AG20443 (cell line): ENCODE data around the gene PRKG1.
A peak's percentile ranks its signal among the peaks of the same experiment; 100 is the strongest.
"Not testable (repeated sequence)": the region's sequence is repeated elsewhere in the genome, so short reads cannot be mapped to it uniquely, and the experiment has no call there.

Experiments
- DNase-seq: peaks from one replicate; pipeline ENCODE4 v3.0.0; 2012; ENCODE audit warnings: low spot score, mixed read lengths

PRKG1 gene

DNA sequence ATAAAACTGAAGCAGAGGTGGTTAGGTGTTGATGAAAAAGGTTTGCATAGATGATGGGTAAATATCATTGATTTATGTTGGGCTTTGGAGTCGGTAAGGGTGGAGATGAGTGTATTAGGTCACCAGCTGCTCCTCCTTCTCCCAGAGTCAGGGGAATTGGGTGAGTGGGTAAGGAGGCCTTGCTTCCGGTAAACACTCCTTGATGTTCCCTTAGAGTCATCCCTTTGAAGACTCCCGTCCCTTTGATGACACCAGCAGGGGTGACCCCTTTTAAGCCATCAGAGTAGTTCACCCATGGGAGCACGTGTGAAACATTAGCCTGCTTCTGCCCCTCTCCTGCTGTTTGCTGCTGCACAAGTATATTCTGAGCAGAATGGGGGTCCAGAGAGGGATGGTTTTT is 1147.6 kb downstream of the PRKG1 start:
- no peak for DNase-seq

DNA sequence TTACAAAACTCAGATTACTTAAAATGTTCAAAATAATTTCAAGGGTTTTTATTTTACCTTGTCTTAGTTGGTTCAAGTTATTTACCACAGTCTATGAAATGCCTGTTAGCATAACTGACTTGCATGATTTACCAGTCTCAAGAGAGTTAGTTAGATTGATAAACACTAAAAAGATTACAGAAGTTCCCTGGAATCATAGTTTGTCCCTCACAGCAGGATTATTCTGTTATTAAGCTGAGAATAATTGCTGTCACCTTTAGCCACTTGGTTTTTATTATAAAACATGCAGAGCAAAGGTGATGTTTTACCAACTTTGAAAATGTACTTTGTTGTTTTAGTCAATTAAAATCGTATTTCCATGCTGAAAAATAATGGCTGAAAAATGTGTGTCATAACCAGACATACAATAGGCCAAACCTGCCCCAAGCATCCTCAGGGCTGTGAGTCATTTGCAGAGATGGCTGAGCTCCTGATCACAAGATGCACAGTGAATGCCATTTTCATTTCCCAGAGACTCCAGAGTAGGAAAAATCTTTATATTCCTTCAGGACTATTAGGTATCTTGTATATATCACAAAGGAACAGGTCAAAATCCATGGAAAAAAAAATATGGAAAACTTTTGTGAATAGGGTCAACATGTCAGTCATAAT is 1152.0 kb downstream of the PRKG1 start:
- peak; percentile 55 for DNase-seq

DNA sequence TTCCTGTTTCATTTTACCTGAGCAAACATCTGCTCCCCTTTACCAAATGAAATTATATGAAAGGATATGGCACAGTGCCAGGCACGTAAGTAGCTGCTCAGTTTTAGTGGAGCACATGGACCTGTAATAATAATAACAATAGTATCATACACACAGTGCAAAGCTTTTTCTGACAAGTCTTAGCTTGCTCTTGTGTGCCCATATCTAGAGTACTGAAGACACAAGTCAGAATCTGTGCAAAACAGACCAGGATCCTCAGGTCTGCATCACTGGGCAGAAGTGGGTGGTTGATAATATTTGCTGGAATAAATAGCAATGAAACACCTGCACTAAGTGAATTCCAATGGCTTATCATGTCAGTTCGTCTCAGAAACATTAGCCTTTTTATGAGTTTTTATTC is 1154.3 kb downstream of the PRKG1 start:
- DNase-seq = no peak

DNA sequence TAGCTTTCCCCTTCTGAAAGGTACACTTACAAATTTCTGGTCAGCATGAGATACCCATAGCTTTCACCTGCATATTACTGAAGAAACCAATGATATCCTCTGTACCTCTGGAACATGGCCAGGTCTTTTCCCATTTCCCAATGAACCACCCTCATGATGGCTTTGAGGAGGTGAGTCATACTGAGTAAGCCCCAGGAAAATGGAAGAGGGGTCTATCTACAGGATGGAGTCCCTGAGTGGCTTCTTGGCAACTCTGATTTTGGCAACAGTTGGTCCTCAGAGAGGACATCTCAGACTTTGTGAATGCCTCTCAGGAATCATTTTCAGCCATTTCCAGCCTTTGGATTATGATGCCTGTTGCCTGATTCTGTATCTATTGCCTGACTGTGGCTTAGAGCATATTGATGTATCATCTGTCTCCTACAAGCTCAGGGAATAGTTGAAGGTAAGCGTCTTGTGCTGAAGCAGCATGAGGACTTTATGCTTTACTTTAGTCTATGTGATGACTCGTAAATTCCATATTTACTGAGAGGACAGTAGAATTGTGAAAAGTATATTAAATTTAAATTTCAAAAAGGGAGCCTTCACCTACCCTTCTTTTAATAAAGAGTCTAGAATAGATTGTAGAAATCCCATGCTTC is 1155.1 kb downstream of the PRKG1 start:
- no peak for DNase-seq

DNA sequence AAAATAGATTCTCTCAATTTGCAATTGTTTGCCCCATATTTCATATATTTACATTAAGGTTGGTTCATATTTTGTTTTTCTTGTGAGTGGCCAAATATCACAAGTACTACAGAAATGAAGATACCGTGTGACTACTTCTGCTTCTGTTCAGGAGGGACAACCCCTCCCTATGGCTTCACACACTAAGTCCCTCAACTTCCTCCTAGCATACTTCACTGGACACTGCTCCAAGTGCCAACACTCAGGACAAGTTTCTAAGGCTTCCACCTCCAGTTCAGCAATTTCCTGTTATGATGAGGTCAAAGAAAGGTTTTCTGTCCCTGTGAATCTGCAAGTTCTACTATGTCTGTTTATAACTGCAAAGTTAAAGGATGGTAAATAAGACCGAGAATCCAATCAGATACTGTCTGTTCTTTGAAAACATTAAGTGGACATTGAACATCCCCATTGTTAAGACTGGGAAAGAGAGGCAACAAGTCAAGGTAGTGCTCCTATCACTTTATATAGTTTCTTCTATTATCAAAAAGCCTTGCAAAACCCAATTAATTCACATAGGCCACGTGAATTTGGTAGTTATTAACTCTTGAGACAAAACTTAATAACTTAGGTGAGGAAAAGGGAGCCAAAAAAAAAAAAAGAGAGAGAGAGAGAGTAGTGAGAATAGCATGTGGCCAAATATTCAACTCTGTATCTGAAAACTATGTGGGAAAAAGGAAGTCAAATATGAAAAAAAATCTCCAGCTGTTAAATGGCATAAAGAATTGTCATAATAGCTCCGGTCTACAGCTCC is 1158.5 kb downstream of the PRKG1 start:
- DNase-seq = no peak

DNA sequence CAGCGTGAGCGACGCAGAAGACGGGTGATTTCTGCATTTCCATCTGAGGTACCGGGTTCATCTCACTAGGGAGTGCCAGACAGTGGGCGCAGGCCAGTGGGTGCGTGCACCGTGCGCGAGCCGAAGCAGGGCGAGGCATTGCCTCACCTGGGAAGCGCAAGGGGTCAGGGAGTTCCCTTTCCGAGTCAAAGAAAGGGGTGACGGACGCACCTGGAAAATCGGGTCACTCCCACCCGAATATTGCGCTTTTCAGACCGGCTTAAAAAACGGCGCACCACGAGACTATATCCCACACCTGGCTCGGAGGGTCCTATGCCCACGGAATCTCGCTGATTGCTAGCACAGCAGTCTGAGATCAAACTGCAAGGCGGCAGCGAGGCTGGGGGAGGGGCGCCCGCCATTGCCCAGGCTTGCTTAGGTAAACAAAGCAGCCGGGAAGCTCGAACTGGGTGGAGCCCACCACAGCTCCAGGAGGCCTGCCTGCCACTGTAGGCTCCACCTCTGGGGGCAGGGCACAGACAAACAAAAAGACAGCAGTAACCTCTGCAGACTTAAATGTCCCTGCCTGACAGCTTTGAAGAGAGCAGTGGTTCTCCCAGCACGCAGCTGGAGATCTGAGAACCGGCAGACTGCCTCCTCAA is 1159.2 kb downstream of the PRKG1 start:
- not testable (repeated sequence) for DNase-seq

DNA sequence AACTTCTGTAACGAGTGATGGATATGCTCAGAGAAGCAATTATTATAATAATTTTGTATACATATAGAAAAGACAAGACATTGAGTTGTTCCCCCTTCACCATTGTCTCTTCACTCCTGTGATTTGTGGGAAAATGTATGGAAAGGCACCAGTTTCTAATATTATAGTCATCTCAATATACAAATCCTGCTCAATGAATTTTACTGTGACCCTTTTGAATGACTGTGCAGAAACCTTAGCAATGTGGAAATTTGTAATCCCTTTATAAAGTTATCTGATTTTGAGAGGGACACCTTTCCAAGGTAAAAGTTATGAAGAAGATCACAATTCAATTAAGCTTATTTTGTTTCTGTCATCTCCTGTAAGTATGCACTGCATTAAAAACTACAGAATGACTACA is 1165.5 kb downstream of the PRKG1 start:
- no peak for DNase-seq

DNA sequence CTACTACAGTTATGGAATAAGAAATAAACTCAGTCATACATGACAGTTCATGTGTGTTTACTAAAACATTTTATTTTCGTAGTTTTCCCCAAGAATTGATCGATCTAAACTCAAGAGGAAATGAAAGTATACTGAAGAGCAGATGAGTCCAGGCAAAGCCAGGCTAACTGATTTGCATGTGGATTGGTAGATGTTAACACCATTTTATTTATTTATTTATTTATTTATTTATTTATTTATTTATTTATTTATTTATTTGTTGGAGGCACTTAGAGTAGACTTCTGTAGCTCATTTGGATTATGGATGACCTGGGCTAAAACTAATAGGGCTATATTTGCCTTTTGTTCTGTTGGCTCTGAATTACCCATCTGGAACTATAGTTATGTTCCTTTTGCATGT is 1171.3 kb downstream of the PRKG1 start:
- DNase-seq = no peak

DNA sequence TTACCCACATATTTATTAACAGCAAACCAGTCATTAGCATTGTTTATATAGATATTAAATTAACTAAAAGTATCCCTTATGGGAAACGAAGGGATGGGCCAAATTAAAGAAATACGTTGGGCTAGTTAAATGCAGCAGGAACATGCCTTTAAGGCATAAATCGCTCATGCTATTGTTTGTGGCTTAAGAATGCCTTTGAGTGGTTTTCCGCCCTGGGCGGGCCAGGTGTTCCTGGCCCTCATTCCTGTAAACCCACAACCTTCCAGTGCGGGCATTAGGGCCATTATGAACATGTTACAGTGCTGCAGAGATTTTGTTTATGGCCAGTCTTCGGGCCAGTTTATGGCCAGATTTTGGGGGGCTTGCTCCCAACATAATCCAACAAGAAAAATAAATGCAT is 1173.6 kb downstream of the PRKG1 start:
- DNase-seq = not testable (repeated sequence)

DNA sequence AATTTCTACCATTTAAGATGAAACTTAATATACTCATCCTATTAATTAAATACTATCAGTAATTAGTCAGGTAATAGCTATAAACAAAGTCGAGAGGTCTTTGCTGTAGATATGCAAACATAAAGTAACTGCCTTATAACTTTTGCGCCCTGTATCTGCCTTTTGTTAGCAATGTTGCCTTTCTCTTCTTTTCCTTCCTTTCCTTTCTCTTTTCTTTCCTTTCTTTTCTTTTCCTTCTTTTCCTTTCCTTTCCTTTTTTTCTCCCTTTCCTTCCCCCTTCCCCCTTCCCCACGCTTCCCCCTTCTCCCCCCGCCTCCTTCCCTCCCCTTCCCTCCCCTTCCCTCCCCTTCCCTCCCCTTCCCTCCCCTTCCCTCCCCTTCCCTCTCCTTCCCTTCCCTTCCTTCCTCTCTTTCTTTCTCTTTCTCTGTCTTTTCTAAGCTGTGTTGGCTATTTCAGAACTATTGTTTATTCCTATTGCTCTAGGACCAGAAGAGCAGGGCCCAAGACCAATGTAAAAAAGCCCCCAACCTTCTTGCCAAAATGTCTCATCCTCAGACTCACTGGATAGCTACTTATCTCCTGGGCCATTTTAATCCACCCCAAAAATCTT is 1174.5 kb downstream of the PRKG1 start:
- DNase-seq = no peak

DNA sequence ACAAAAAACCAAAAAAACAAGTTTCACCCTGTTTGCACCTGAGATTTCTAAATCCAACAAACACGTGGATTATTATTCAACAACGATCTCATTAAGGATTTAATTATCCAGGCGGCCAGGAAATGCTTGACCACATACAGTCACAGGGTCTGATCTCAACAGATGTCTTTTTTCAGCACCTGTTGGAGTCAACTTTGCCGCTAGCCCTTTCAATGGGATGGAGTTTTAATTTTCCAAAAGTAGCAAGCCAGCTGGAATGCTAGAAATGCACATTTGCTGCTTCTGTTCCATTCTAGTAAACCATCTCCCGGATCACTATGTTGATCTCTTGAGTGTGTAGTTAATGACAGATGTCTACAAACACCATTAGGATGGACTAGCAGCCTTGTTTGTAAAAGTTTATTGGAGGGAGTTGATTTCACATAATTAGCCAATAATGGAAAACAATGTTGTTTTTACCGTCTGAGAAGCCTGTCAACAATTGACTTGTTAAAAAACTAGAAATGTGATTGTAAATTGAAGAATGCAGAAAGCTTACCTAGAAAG is 1175.6 kb downstream of the PRKG1 start:
- DNase-seq = no peak

DNA sequence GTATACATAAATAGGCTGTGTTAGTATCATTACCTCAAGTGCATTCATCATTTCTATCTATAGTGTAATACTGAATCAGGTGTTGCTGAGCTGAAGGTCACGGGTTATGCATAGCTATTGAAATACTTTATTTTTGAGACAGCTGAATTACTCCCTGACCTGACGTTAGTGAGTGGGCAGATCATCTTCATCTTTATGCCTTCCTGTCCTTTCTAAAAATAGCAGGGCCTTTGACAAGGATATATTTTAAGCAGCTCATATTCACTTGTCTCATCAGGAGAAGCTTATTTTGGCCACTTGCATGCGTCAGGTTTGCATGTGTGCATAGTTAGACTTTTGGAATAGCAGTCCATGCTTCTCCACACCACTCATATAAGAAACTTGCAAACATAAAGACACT is 1176.2 kb downstream of the PRKG1 start:
- no peak for DNase-seq

DNA sequence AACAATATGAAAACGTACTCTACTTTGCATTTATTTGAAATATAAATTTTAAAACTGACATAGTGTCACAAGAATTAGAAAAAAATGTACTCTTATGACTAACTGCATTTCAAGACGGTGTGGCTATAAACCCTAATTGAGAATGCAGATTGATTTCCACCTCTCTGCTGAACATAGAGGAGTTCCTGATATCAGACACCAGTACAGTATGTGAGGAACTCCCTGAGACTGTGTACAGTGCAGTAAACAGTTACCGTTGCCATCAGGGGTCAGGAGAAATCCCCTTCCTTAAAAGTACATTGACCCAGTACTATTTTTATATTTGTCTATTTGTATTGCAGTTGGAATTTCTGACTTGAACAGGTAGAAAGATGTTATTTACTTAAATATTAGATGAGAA is 1178.0 kb downstream of the PRKG1 start:
- no peak for DNase-seq

DNA sequence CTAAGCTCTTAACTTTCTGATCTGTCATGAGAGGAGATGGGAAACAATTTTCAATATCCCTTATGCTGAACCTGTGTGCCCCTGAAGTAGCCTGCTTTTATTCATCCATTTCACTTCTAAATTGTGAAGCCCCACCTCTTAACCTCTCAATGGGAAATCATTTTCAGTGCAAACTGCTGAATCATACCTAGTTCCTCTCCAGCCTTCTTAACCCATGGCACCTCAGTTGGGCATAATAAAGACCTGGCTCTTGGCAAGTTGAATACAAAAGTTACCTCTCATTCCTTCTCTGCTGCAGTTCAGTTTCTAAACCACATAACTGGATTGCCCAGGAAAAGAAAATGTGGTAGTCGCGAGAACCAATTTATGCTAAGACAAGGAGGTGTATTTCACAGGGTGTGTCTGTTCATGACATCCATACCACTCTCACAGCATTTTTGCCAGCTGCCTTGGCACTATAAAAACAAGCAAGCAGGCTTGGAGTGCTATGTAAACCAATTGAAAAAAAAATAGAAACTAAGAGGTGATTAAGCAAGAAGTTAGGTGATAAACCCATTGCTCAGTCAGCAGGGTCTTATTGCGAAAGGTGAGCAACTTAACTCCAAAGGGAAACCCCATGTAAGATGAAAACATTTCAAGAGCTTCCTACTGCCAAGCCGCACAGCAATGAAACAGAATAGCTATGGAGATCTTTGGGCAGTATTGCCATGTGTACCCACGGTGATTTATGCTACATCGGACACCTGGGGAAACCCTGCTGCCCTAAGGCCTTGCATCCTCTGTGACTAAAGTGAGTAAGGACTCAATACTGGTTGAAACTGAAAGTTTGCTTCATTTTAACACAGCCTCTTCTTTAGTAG is 1182.8 kb downstream of the PRKG1 start:
- DNase-seq = no peak

DNA sequence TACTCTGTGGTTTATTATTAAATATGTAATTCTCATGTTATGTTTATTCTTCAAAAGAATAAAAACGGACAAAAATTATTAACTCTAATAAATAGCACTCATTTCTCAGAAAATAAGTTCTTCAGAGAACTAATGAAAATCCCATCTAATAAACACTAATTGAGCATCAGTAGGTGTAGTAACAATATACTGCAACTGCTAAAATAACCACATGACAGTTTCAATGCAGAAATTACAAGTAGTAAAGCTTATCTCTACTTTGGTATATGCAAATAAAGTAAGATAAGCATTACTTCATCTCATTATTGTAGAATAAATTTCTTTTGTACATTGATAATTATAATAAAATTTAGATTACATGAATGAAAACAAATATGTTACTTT is 1183.4 kb downstream of the PRKG1 start:
- DNase-seq = no peak

DNA sequence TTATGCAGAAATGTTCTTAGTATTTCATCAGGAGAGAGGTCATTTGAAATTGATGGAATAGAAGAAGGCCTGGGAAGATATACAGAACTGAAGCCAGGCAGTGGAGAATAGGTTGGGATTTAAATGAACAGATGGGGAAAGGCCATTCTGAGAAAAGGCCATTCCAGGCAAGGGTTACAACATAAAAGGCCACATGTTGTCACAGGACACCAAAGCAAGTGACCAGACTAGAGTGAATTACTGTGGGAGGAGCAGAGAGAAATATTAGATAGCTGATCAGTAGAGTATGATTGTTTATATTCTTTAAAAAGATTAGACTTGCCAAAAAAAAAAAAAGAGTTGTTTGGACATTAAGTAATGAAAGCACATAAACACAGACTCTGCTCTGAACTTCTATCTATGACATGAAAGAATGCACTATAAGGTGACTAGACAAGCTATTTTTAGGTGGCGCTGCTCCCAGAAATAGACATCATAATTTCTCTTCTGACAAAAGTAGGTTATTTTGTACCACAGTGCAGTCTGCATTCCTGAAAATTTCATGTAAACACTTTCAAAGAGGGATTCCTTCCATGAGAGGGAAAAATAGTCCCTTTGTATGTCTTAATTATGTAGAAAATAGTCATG is 1184.6 kb downstream of the PRKG1 start:
- DNase-seq = no peak

DNA sequence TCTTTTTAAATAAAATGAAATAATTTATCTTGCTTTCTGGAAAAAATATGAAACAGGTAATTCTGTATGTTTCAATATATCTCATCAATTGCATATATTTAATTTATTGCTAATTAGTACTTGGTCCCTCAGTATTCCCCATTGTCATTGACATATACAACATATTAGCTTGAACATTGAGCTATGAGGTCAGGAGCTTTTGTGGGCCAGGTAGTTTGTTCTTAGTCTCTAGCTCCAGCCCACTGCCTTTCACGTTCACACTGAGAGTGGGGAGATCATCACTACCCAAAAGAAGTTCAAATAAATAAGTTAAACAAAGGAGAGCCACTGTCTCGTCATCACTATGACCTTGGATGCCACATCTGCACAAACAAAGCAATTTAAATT is 1185.1 kb downstream of the PRKG1 start:
- DNase-seq = no peak

DNA sequence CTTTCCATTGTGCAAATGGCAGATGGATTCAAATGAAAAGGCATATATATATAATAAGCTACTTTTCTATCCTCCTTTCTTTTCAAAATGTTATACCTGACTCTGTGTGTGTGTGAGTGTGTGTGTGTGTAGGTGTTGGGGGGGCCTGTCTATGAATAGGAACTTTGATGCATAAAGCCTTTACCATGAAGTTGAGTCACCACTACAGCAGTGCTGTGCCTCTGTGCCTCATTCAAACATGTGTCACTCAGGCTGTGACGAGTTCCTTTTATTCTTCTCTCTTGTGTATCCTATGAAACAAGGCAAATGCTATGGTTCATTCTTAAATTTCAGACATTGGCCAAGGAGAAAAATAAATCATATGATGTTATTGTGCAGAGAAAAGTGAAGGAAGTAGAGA is 1187.1 kb downstream of the PRKG1 start:
- DNase-seq = no peak

DNA sequence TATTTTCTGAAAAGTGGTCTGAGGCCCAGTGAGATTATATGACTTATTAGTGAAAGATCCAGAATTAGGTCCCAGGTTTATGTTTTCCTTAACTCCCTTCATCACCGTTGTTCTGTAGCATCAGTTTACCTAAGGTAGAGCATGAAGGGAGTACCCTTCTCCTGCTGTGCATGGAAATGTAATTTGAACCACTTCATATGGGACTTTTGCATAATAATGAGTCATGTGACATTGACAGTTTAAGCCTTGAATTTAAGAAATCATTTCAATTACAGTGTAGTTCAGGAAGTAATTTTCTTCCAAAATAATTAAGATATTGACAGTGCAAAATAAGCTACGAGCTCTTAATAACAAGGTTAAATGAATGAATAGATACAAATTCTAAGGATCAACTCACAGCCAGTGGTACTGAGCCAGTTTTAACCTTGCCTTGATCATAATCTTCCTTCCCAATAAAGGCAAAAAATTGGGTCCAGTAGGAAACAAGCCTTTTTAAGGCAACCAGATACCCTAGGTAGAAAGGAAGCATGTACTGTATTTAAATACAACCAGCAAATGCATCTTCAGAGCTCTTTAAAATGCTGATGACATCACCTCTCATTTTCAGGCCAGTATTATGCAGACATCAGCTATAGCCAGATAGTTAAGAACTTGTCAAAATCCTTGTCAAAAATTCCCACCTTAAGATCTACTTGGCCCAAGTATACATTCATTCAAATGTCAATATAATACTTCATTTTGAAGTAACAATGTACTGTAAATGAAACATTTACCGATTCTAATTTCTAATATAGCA is 1191.0 kb downstream of the PRKG1 start:
- no peak for DNase-seq

DNA sequence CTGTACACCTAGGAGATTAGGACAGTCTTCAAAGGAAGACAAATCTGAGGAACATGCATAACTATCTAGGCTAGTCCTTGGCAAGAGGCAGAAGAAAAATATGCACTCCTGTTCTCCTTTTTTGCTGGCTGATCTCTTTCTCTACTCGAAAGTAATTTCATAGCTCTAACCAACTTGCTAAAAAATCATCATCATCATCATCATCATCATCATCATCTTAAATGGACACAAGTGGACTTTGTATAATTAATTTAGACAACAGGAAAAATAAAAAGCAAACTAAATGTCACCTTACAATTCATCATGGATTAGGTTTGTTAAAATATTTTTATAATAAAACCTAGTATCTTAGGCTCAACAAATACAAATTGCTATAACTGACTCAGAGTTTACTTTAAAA is 1192.6 kb downstream of the PRKG1 start:
- no peak for DNase-seq
